Measurements from ENCODE around the gene B3GAT3.
"Not testable (repeated sequence)": the region's sequence is repeated elsewhere in the genome, so short reads cannot be mapped to it uniquely, and the experiment has no call there.

Gene B3GAT3

GRCh38 chr11:62645946-62646824, 24.4 kb upstream of the B3GAT3 start, which contains the start of gene GANAB:
Gene GANAB, minus strand, starts transcription at chr11:62646613. Its CDS starts 14 bp downstream, at chr11:62646599.
- DNase-seq (ENCODE audit: low read depth) = peak; percentile 98

DNA sequence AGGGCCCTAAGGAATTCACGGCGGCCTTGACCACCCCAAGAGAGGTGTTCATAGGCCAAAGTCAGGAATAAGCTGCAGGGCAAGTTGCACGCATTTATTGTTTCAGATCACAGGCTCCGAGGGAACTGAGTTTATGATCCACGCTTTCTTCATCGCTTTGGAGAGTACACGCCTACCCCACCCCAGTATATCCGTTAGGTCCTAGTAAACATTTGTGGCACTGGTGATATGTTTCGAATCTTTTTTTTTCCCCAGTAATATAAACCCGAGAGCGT, 23.8 kb upstream of the B3GAT3 start:
- no peak for DNase-seq (ENCODE audit: low read depth)

DNA sequence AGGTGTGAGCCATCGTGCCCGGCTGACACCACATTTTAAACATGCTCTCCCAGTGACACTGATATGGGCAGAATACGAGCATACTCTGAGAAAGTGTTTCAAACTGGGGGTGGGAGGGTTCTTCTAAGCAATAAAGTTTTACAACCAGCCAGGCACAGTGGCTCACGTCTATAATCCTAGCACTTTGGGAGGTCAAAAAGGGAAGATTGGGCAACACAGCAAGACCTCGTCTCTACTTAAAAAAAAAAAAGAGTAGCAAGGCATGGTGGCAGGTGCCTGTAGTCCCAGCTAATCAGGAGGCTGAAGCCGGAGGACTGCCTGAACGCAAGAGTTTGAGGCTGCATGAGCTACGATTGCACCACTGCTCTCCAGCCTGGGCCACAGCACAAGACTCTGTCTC, 22.4 kb upstream of the B3GAT3 start:
- no peak for DNase-seq (ENCODE audit: low read depth)

- DNase-seq (ENCODE audit: low read depth) = no peak
Observed at GRCh38 chr11:62632492-62632891, 10.7 kb upstream of the B3GAT3 start.

- no peak for DNase-seq (ENCODE audit: low read depth)
Observed at GRCh38 chr11:62627713-62628112, 5.9 kb upstream of the B3GAT3 start.

DNA sequence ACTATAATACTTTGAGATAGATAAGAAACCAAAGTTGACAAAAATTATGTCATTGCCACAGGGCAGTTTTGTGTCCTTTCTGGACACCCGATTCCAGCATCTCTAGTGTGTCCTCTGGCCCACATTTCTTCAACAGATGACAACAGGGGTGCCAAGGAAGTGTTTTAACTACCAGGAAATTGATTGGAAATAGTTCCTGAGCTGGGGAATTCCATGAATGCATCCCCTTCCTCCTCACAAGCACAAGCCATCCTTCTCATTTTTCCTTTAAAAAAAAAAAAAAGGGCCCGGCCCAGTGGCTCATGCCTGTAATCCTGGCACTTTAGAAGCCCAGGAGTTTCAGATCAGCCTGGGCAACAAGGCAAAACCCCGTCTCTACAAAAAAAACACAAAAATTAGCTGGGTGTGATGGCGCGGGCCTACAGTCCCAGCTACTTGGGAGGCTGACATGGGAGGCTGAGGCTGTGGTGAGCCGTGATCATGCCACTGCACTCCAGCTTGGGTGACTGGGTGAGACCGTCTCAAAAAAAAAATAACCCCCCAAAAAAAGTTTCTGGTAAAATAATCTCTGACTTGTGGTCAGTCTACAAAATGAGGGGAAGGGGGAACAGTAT, 797 bp upstream of the B3GAT3 start:
- DNase-seq (ENCODE audit: low read depth) = no peak

GRCh38 chr11:62621027-62621566, 689 bp downstream of the B3GAT3 start:
- DNase-seq (ENCODE audit: low read depth) = no peak

- DNase-seq (ENCODE audit: low read depth) = not testable (repeated sequence)
Observed at GRCh38 chr11:62616957-62617356, 4.8 kb downstream of the B3GAT3 start.

- no peak for DNase-seq (ENCODE audit: low read depth)
Observed at GRCh38 chr11:62615521-62615920, 6.3 kb downstream of the B3GAT3 start.

DNA sequence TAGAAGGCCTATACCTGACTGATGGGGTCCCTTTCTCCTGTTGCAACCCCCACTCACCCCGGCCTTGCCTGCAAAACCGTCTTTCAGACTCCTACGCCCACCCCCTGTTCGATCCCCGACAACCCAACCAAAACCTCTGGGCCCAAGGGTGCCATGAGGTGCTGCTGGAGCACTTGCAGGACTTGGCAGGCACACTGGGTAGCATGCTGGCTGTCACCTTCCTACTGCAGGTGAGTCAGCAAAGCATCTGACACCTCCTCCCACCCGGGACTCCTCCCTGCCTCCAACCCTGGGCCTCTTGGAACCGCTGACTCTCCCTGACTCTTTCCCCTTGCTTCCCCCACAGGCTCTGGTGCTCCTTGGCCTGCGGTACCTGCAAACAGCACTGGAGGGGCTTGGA, 7.5 kb downstream of the B3GAT3 start:
- no peak for DNase-seq (ENCODE audit: low read depth)

DNA sequence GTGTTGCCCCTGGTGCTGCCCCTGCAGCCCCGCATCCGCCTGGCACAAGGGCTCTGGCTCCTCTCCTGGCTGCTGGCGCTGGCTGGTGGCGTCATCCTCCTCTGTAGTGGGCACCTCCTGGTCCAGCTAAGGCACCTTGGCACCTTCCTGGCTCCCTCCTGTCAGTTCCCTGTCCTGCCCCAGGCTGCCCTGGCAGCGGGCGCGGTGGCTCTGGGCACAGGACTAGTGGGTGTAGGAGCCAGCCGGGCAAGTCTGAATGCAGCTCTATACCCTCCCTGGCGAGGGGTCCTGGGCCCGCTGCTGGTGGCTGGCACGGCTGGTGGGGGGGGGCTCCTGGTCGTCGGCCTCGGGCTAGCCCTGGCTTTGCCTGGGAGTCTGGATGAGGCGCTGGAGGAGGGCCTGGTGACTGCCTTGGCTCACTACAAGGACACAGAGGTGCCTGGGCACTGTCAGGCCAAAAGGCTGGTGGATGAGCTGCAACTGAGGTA, 8.5 kb downstream of the B3GAT3 start:
- no peak for DNase-seq (ENCODE audit: low read depth)

GRCh38 chr11:62612366-62613290, 9.2 kb downstream of the B3GAT3 start, which contains the start of the genes EML3 and ROM1:
Gene EML3, minus strand, starts transcription at chr11:62612775. Its CDS starts 318 bp downstream, at chr11:62612457.
Gene ROM1, plus strand, starts transcription at chr11:62613257. Its CDS starts 25 bp downstream, at chr11:62613282.
- DNase-seq (ENCODE audit: low read depth) = peak; percentile 79

- peak; percentile 23 for DNase-seq (ENCODE audit: low read depth)
Observed at GRCh38 chr11:62611705-62612365, 10.0 kb downstream of the B3GAT3 start.

DNA sequence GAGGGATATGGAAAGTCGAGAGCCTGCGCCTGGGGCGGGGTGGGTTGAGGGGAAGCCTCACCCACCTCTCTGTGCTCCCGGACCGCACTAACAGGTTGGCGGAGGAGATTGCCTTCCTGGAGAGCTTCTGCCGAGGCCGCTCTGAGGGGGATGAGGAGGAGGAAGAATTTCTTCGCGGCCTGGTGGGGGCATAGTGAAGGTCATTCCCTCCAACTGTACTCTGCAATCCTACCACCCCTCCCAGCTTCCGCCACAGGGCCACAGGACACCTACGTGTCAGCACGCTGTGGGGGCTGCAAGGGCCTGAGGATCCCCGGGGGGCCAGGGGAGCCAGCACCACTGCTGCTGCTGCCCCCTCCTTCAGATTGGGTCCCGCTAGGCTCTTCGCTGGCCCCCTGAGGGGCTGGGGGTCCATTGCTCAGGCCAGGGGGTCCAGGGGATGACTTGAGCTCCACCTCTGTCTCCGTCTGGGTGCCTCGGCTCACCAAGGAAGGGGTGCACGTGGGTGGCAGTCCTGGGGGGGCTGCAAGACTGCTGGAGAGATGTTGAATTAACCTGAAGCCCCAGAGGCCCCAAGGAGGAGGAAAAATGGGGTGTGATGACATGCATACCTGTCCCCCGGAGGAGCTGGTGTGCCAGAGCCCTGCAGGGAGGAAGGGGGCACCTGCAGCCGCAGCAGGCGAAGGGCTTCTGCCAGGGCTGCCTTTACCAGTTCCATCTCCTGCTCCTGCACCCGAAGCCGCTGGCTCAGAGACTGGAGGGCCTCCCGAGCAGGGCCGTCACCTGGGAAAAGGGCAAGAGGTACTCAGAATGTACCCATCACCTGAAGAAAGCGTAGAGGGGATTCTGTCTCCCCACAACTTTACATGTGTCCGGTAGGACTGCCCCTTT, 10.7 kb downstream of the B3GAT3 start:
- no peak for DNase-seq (ENCODE audit: low read depth)

- no peak for DNase-seq (ENCODE audit: low read depth)
Observed at GRCh38 chr11:62610403-62610802, 11.4 kb downstream of the B3GAT3 start.

DNA sequence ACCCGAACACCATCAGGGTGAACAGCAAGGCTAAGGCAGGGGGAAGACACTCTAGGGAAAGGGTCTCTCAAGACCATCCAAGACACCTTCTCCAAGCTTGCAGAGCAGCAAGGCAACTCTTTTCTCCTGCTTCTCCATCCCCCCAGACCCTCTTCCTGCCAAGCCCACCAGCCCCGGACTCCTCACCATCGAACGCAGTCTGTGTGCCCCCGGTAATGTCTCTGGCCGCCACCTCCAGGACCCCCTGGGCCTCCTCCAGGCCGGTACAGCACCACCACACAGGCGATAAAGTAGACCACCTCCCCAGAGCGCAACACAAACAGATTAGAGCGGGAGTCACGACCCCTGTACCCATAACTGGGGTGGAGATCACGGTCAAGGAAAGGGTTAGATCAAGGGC, 13.0 kb downstream of the B3GAT3 start:
- DNase-seq (ENCODE audit: low read depth) = no peak

GRCh38 chr11:62607714-62608113, 14.1 kb downstream of the B3GAT3 start:
- DNase-seq (ENCODE audit: low read depth) = no peak

- no peak for DNase-seq (ENCODE audit: low read depth)
Observed at GRCh38 chr11:62605902-62606301, 15.9 kb downstream of the B3GAT3 start.

GRCh38 chr11:62605467-62605866, 16.3 kb downstream of the B3GAT3 start:
- DNase-seq (ENCODE audit: low read depth) = no peak

GRCh38 chr11:62604460-62605120, 17.2 kb downstream of the B3GAT3 start:
- DNase-seq (ENCODE audit: low read depth) = no peak
